K562 (cell line): ENCODE data around the gene SLC22A4. TPM values are rescaled to one million over a fixed set of nuclear protein-coding genes. Genes with fewer than 3 reads are reported as not detected.

ENCODE experiments used
- ATAC-seq: fragments of 200-7000 bp; cut with Tn5 transposase; 3 replicates; pipeline ENCODE4 v1.9.1; 2020; ENCODE audit warnings: moderate library complexity
- BruUV-seq: library from RNA; stranded (reverse); fragments of 400-500 nt; replicated peaks from 2 replicates; lab custom pipeline; 2021; lab: Mats Ljungman, UMichigan
- CTCF ChIA-PET: fragments of 300-600 bp; formaldehyde crosslinking; extraction: SDS; loops from one replicate; lab custom pipeline; 2021; ENCODE audit warnings: low intra/inter-chr PET ratio; lab: Yijun Ruan, JAX
- POLR2A ChIA-PET: fragments of 300-600, 350-650 bp; sonication (Branson Sonifier 250); formaldehyde crosslinking; extraction: SDS; loops from one replicate; lab custom pipeline; 2021; ENCODE audit warnings: antibody characterized with exemption, inconsistent platforms; lab: Yijun Ruan, JAX
- DNase-seq, 4 experiments: peaks; one replicate each; pipeline versions ENCODE4 v3.0.0 to v3.0.0-alpha.2; 2011 to 2018; ENCODE audit warnings: low spot score in 3 of 4, mixed read lengths in 3 of 4; ENCODE audit errors: extremely low read depth in 1 of 4
- FAIRE-seq: peaks from 2 replicates; lab custom pipeline; 2011; peaks lifted over from hg19 to GRCh38; lab: Jason Lieb, UNC
- H2AFZ ChIP-seq: 2 replicates; pipeline ENCODE4 v1.6.0; 2011; ENCODE audit warnings: low read depth, low read length, control low read depth, inconsistent platforms
- H3K27ac ChIP-seq: fragments of 200-600 bp; 3 replicates; pipeline ENCODE4 v1.8.0; 2011; ENCODE audit warnings: low read depth, mild to moderate bottlenecking, control low read depth, inconsistent platforms, low read length, moderate library complexity, mixed read lengths; ENCODE audit errors: extremely low read depth
- H3K27me3 ChIP-seq, 2 experiments: fragments of 300-600 bp in 1 of 2; 2 replicates in 1 of 2; 3 replicates in 1 of 2; pipeline versions ENCODE4 v1.6.0 to v1.8.0; 2011; ENCODE audit warnings: inconsistent platforms in 2 of 2, low read length in 2 of 2, mild to moderate bottlenecking in 1 of 2, mixed read lengths in 1 of 2, moderate library complexity in 1 of 2; ENCODE audit not compliant: control insufficient read depth in 2 of 2, insufficient read depth in 2 of 2
- H3K36me3 ChIP-seq: fragments of 300-600 bp; 3 replicates; pipeline ENCODE4 v1.8.0; 2011; ENCODE audit warnings: mild to moderate bottlenecking, low read length, inconsistent platforms; ENCODE audit not compliant: control insufficient read depth, insufficient read depth
- H3K4me1 ChIP-seq, 2 experiments: fragments of 200-600 bp in 1 of 2; replicated peaks in 1 of 2; 2 replicates in 1 of 2; 3 replicates in 1 of 2; pipeline versions ENCODE4 v1.5.1 to v1.8.0; 2011; ENCODE audit warnings: inconsistent platforms in 2 of 2, low read length in 2 of 2, mild to moderate bottlenecking in 1 of 2, mixed read lengths in 1 of 2, moderate library complexity in 1 of 2; ENCODE audit not compliant: control insufficient read depth in 2 of 2, insufficient read depth in 2 of 2
- H3K4me2 ChIP-seq: 2 replicates; pipeline ENCODE4 v1.6.1; 2011; ENCODE audit warnings: low read length, control low read depth, inconsistent platforms, mixed read lengths; ENCODE audit not compliant: insufficient read depth
- H3K4me3 ChIP-seq: fragments of 200-600 bp; sonication (generic), shearing (Covaris generic); 2 replicates; pipeline ENCODE4 v1.5.1; 2016; ENCODE audit warnings: control low read depth, inconsistent platforms
- H3K79me2 ChIP-seq: fragments of 200-600 bp; 3 replicates; pipeline ENCODE4 v1.8.0; 2011; ENCODE audit warnings: low read length, inconsistent platforms; ENCODE audit not compliant: control insufficient read depth, insufficient read depth
- H3K9ac ChIP-seq, 2 experiments: 2 replicates each; pipeline versions ENCODE4 v1.6.0 to v1.6.1; 2011; ENCODE audit warnings: low read depth in 2 of 2, low read length in 2 of 2, control low read depth in 1 of 2, inconsistent platforms in 1 of 2, mild to moderate bottlenecking in 1 of 2, mixed read lengths in 1 of 2; ENCODE audit not compliant: insufficient read depth in 1 of 2
- H3K9me1 ChIP-seq: one replicate; pipeline ENCODE4 v1.6.0; 2011; ENCODE audit warnings: inconsistent platforms, mild to moderate bottlenecking, low read length, moderate library complexity; ENCODE audit not compliant: control insufficient read depth, insufficient read depth
- H3K9me3 ChIP-seq: replicated peaks from 2 replicates; pipeline ENCODE4 v1.5.1; 2011; ENCODE audit warnings: low read depth, low read length, inconsistent platforms; ENCODE audit not compliant: control insufficient read depth, insufficient read depth
- H4K20me1 ChIP-seq: replicated peaks from 2 replicates; pipeline ENCODE4 v1.6.1; 2011; ENCODE audit warnings: low read length, inconsistent platforms, mixed read lengths; ENCODE audit not compliant: control insufficient read depth, insufficient read depth
- CREB1 ChIP-seq, 2 experiments: sonication (generic) in 1 of 2; formaldehyde crosslinking in 1 of 2; IDR thresholded peaks; 2 replicates each; pipeline versions ENCODE4 v1.6.1 to v1.8.0; 2012 to 2022; ENCODE audit warnings: inconsistent platforms in 1 of 2, mild to moderate bottlenecking in 1 of 2, missing genetic modification reagents in 1 of 2, moderate library complexity in 1 of 2
- E2F6 ChIP-seq, 2 experiments: IDR thresholded peaks; 2 replicates each; pipeline ENCODE4 v1.6.1; 2011; ENCODE audit warnings: borderline replicate concordance in 1 of 2, control low read depth in 1 of 2, low read depth in 1 of 2, low read length in 1 of 2, mild to moderate bottlenecking in 1 of 2, mixed read lengths in 1 of 2, moderate library complexity in 1 of 2; ENCODE audit not compliant: insufficient read depth in 1 of 2, insufficient read length in 1 of 2, poor library complexity in 1 of 2, severe bottlenecking in 1 of 2; ENCODE audit errors: extremely low read depth in 1 of 2
- ETV1 ChIP-seq: fragments of 450-650 bp; conservative IDR thresholded peaks from 2 replicates; pipeline ENCODE4 v1.6.1; 2016; ENCODE audit warnings: missing genetic modification characterization, control low read depth, low read depth, missing compliant biosample characterization
- MYC ChIP-seq, 2 experiments: fragments of 250-450 bp in 1 of 2; sonication (Bioruptor Pico) in 1 of 2; IDR thresholded peaks; 2 replicates each; pipeline versions ENCODE4 v1.5.1 to v1.6.1; 2012 to 2021; ENCODE audit warnings: low read depth in 2 of 2, borderline replicate concordance in 1 of 2, improper control_type of control experiment in 1 of 2, low read length in 1 of 2, mild to moderate bottlenecking in 1 of 2, moderate library complexity in 1 of 2
- WGBS: fragments of 100-300 bp; shearing (Covaris generic); methylation state at CpG from one replicate; pipeline ENCODE4 v1.1.6; 2016; ENCODE audit warnings: low coverage, mixed read lengths; ENCODE audit not compliant: insufficient coverage; ENCODE audit errors: missing lambda C conversion rate; 5-methylcytosine and 5-hydroxymethylcytosine counted together
- in situ Hi-C: fragments of 300-500 bp; cut with MboI; formaldehyde crosslinking; loops from 4 replicates; pipeline ENCODE4 v1.15.0; 2018; ENCODE audit warnings: inconsistent platforms, mixed read lengths
- intact Hi-C: fragments of 100-400 bp; cut with micrococcal nuclease; formaldehyde crosslinking; loops from 2 replicates; pipeline ENCODE4 v1.14.2; 2022
- polyA plus RNA-seq, 8 experiments: library from polyadenylated mRNA; depleted of rRNA in 4 of 8; stranded (reverse) in 5 of 8; unstranded in 3 of 8; fragments of >200 nt; fragmentation: Nextera tagmentation in 2 of 8; fragmentation: Illumina TruSeq in 1 of 8; extraction: Ambion mirVana in 2 of 8; extraction: Trizol in 1 of 8; gene quantifications; 2 replicates each; pipeline versions ENCODE4 v1.2.1 to v1.2.3, GENCODE V29; 2011 to 2014; ENCODE audit warnings: inconsistent platforms in 1 of 8, missing spikeins in 1 of 8
- total RNA-seq, 7 experiments: library from RNA; depleted of rRNA in 6 of 7; stranded (reverse); fragments of >200 nt in 6 of 7; fragmentation: Illumina TruSeq in 2 of 7; extraction: Trizol in 2 of 7; gene quantifications; 2 replicates each; pipeline versions ENCODE4 v1.2.1 to v1.2.3, GENCODE V29; 2011 to 2021; ENCODE audit warnings: low replicate concordance in 1 of 7
- TF ChIP-seq, protein P1 (sequence below): fragments of 450-650 bp; IDR thresholded peaks from 2 replicates; pipeline ENCODE4 v1.6.1; 2017; ENCODE audit warnings: antibody characterized with exemption
- TF ChIP-seq, protein P2 (sequence below): fragments of 250-450 bp; sonication (Bioruptor Pico); IDR thresholded peaks from 2 replicates; pipeline ENCODE4 v1.5.0; 2022; ENCODE audit warnings: mild to moderate bottlenecking

SLC22A4 gene
- total and polyA plus RNA-seq, 9 of the 15 experiments (the other 6 are each of a cell fraction or from before 2014, with no cell fraction given), result 2.7 to 9.5 (median 6.2) TPM

GRCh38 chr5:132372127-132372526 is 77.9 kb downstream of the SLC22A4 start:
- no peak overlapping the region; the same call in 1 of the 2 replicates for H3K4me3 ChIP-seq
- no TSS peak for BruUV-seq
- peaks cover 27% of the 10 kb centered on the region; the same call in 1 of the 3 replicates for H3K36me3 ChIP-seq
- FAIRE-seq (peak; percentile 26), ATAC-seq (no peak), DNase-seq (peak in 3 of 4 experiments; percentile 18 to 31 (median 23))
- POLR2A ChIA-PET, result interaction anchor here (0.7 to 2.9 kb wide), 8 partner anchors 9 to 129 kb away, joined by 3 to 12 read pairs (median 4); no protein-coding TSS in a partner anchor
- no peaks in the 10 kb centered on the region for H4K20me1 ChIP-seq
- H3K79me2 ChIP-seq, result peaks cover 46% of the 10 kb centered on the region
- in situ Hi-C loops (no loop called here), intact Hi-C loops (loop anchor here (5.0 kb wide), 1 partner anchor 80 kb away; the partner anchor contains the start of gene SLC22A4)
- H3K9me3 ChIP-seq, result no peaks in the 10 kb centered on the region
- H2AFZ ChIP-seq, result no peak overlapping the region
- peak in 1 of 2 experiments; percentile 22 for TF ChIP-seq E2F6 (IDR thresholded peaks at IDR 0.05; ENCODE audit: borderline replicate concordance in 1 of 2, extremely low read depth in 1 of 2, insufficient read depth in 1 of 2, insufficient read length in 1 of 2, low read depth in 1 of 2, low read length in 1 of 2, poor library complexity in 1 of 2, severe bottlenecking in 1 of 2)
- TF ChIP-seq, protein P1, sequence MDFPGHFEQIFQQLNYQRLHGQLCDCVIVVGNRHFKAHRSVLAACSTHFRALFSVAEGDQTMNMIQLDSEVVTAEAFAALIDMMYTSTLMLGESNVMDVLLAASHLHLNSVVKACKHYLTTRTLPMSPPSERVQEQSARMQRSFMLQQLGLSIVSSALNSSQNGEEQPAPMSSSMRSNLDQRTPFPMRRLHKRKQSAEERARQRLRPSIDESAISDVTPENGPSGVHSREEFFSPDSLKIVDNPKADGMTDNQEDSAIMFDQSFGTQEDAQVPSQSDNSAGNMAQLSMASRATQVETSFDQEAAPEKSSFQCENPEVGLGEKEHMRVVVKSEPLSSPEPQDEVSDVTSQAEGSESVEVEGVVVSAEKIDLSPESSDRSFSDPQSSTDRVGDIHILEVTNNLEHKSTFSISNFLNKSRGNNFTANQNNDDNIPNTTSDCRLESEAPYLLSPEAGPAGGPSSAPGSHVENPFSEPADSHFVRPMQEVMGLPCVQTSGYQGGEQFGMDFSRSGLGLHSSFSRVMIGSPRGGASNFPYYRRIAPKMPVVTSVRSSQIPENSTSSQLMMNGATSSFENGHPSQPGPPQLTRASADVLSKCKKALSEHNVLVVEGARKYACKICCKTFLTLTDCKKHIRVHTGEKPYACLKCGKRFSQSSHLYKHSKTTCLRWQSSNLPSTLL, result no peak
- no peak for TF ChIP-seq CREB1 (IDR thresholded peaks at IDR 0.05)
- 0 out of 2 replicates have a peak, but pooled peaks have one; percentile 21 for TF ChIP-seq CREB1 (CRISPR knock-in tag; IDR thresholded peaks at IDR 0.05)
- TF ChIP-seq, protein P2, sequence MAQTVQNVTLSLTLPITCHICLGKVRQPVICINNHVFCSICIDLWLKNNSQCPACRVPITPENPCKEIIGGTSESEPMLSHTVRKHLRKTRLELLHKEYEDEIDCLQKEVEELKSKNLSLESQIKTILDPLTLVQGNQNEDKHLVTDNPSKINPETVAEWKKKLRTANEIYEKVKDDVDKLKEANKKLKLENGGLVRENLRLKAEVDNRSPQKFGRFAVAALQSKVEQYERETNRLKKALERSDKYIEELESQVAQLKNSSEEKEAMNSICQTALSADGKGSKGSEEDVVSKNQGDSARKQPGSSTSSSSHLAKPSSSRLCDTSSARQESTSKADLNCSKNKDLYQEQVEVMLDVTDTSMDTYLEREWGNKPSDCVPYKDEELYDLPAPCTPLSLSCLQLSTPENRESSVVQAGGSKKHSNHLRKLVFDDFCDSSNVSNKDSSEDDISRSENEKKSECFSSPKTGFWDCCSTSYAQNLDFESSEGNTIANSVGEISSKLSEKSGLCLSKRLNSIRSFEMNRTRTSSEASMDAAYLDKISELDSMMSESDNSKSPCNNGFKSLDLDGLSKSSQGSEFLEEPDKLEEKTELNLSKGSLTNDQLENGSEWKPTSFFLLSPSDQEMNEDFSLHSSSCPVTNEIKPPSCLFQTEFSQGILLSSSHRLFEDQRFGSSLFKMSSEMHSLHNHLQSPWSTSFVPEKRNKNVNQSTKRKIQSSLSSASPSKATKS (CRISPR knock-in tag), result no peak
- TF ChIP-seq MYC (IDR thresholded peaks at IDR 0.05; ENCODE audit: low read depth, low read length), result 0 out of 2 replicates have a peak, but pooled peaks have one; percentile 34
- no peak for TF ChIP-seq MYC (CRISPR knock-in tag; IDR thresholded peaks at IDR 0.05; ENCODE audit: borderline replicate concordance, low read depth)
- 0 out of 2 replicates have a peak, but pooled peaks have one; percentile 11 for TF ChIP-seq ETV1 (tag)
- peak overlapping the region; percentile 96 for H3K4me2 ChIP-seq
- peak overlapping the region; percentile 1; the same call in 1 of the 3 replicates for H3K27ac ChIP-seq
- no peaks in the 10 kb centered on the region for H3K9me1 ChIP-seq
- H3K27me3 ChIP-seq, result no peaks in the 10 kb centered on the region
- CTCF ChIA-PET, result no interaction called here
- peaks cover 12 to 31% of the 10 kb centered on the region in 2 experiments; a peak in 4 of 5 replicates for H3K4me1 ChIP-seq
- 38% methylated on average over 2 of the region's 2 CpGs for WGBS
- peak overlapping the region; percentile 84 to 89; a peak in 2 of 4 replicates for H3K9ac ChIP-seq
